NCI-H774 (cell line): ENCODE data around the gene KRTAP19-3.
"Not testable (repeated sequence)": the region's sequence is repeated elsewhere in the genome, so short reads cannot be mapped to it uniquely, and the experiment has no call there.

Source experiments
- DNase-seq: peaks from one replicate; lab custom pipeline; 2025; lab: John Stamatoyannopoulos, UW

KRTAP19-3 gene

GRCh38 chr21:30491963-30492428 is at the start of gene KRTAP19-3:
Gene KRTAP19-3, minus strand, starts transcription at chr21:30492013. Its CDS starts 56 bp downstream, at chr21:30491957.
- no peak for DNase-seq

- no peak for DNase-seq
Observed at GRCh38 chr21:30518876-30519275, 27.1 kb upstream of the KRTAP19-3 start.

GRCh38 chr21:30515681-30516080 is 23.9 kb upstream of the KRTAP19-3 start:
- no peak for DNase-seq

GRCh38 chr21:30505621-30506205 is 13.9 kb upstream of the KRTAP19-3 start:
- DNase-seq, result not testable (repeated sequence)

GRCh38 chr21:30502041-30502440 is 10.2 kb upstream of the KRTAP19-3 start, which contains the start of gene KRTAP19-5:
Gene KRTAP19-5, minus strand, starts transcription at chr21:30502141. Its CDS starts 51 bp downstream, at chr21:30502090.
- no peak for DNase-seq

GRCh38 chr21:30497065-30497464 is 5.3 kb upstream of the KRTAP19-3 start, which contains the start of gene KRTAP19-4:
Gene KRTAP19-4, minus strand, starts transcription at chr21:30497165. Its CDS starts 55 bp downstream, at chr21:30497110.
- DNase-seq, result no peak

- no peak for DNase-seq
Observed at GRCh38 chr21:30487336-30487735, 4.5 kb downstream of the KRTAP19-3 start, which contains the start of gene KRTAP19-2. Gene KRTAP19-2, minus strand, starts transcription at chr21:30487436. Its CDS starts 88 bp downstream, at chr21:30487348.

GRCh38 chr21:30486180-30486579 is 5.6 kb downstream of the KRTAP19-3 start:
- no peak for DNase-seq

- DNase-seq, result no peak
Observed at GRCh38 chr21:30482130-30482529, 9.7 kb downstream of the KRTAP19-3 start.

- no peak for DNase-seq
Observed at GRCh38 chr21:30480145-30480544, 11.7 kb downstream of the KRTAP19-3 start, which contains the start of gene KRTAP19-1. Gene KRTAP19-1, minus strand, starts transcription at chr21:30480367. Its CDS starts 50 bp downstream, at chr21:30480317.

GRCh38 chr21:30479259-30479658 is 12.6 kb downstream of the KRTAP19-3 start:
- no peak for DNase-seq

- DNase-seq, result no peak
Observed at GRCh38 chr21:30478004-30478403, 13.8 kb downstream of the KRTAP19-3 start.

- no peak for DNase-seq
Observed at GRCh38 chr21:30468900-30469714, 22.7 kb downstream of the KRTAP19-3 start.

- no peak for DNase-seq
Observed at GRCh38 chr21:30463713-30464112, 28.1 kb downstream of the KRTAP19-3 start.

- DNase-seq, result no peak
Observed at GRCh38 chr21:30448514-30448913, 43.3 kb downstream of the KRTAP19-3 start.

GRCh38 chr21:30447056-30447455 is 44.8 kb downstream of the KRTAP19-3 start:
- no peak for DNase-seq

- DNase-seq, result no peak
Observed at GRCh38 chr21:30444204-30444603, 47.6 kb downstream of the KRTAP19-3 start.

- DNase-seq, result no peak
Observed at GRCh38 chr21:30443226-30443625, 48.6 kb downstream of the KRTAP19-3 start.
